Prostate gland (tissue), 2 donors: ENCODE measurements around the gene FAM43B. TPM values are rescaled to one million over a fixed set of nuclear protein-coding genes. Genes with fewer than 3 reads are reported as not detected.

Experiments used
- DNase-seq: peaks from one replicate; pipeline ENCODE4 v3.0.0-alpha.2; 2019; ENCODE audit warnings: low spot score
- H3K27ac ChIP-seq, 2 donors: fragments of 200-600 bp; sonication (generic); 2 replicates each; pipeline ENCODE4 v1.5.1; 2017 to 2019
- H3K27me3 ChIP-seq: fragments of 200-600 bp; sonication (generic); replicated peaks from 2 replicates; pipeline ENCODE4 v1.5.1; 2019; ENCODE audit not compliant: insufficient read depth
- H3K36me3 ChIP-seq, 2 donors: fragments of 200-600 bp; sonication (generic); 1 replicate in 1 of 2; 2 replicates in 1 of 2; pipeline versions ENCODE4 v1.5.1 to v1.8.1; 2017 to 2019
- H3K4me1 ChIP-seq: fragments of 200-600 bp; sonication (generic); replicated peaks from 2 replicates; pipeline ENCODE4 v1.5.1; 2019
- H3K4me3 ChIP-seq, 2 donors: fragments of 200-600 bp; sonication (generic); 2 replicates each; pipeline ENCODE4 v1.5.1; 2017 to 2019
- H3K9me3 ChIP-seq: fragments of 200-600 bp; sonication (generic); 2 replicates; pipeline ENCODE4 v1.5.1; 2017
- POLR2A ChIP-seq: fragments of 450-650 bp; IDR thresholded peaks from one replicate; pipeline ENCODE4 v1.6.1; 2016; ENCODE audit warnings: antibody characterized with exemption, mild to moderate bottlenecking
- POLR2AphosphoS5 ChIP-seq: sonication (generic); formaldehyde crosslinking; IDR thresholded peaks from one replicate; pipeline ENCODE4 v1.6.1; 2017; ENCODE audit warnings: antibody characterized with exemption
- WGBS: methylation state at CpG from one replicate; pipeline ENCODE4 v1.1.5; 2018; 5-methylcytosine and 5-hydroxymethylcytosine counted together
- intact Hi-C: fragments of 100-400 bp; cut with DNase I; formaldehyde crosslinking; loops from one replicate; pipeline ENCODE4 v1.14.2; 2022
- total RNA-seq, 2 donors: library from RNA; depleted of rRNA; stranded (reverse); fragments of >200 nt; gene quantifications; one replicate each; pipeline ENCODE4 v1.1.0, GENCODE V29; 2016
- TF ChIP-seq, protein P1 (sequence below), 4 experiments: fragments of 200-600 bp in 2 of 4; fragments of 450-650 bp in 2 of 4; sonication (generic) in 2 of 4; IDR thresholded peaks; 1 replicate in 3 of 4; 2 replicates in 1 of 4; pipeline ENCODE4 v1.5.1; 2016 to 2019; ENCODE audit warnings: antibody characterized with exemption in 4 of 4, mild to moderate bottlenecking in 2 of 4, moderate library complexity in 2 of 4

FAM43B gene
- under 1 TPM; 0.68 to 0.85 TPM for total RNA-seq

- Histone ChIP-seq H3K9me3 (no peaks in the 10 kb centered on the region), H3K27ac (no peak within 1 kb of the TSS), H3K4me3 (peak within 1 kb of the TSS; percentile 8 to 23), H3K36me3 (no peaks in the 10 kb centered on the region), H3K27me3 (peaks cover 28% of the 10 kb centered on the region), H3K4me1 (peaks cover 4% of the 10 kb centered on the region)
- DNase-seq: no peak
- no peak for TF ChIP-seq POLR2A
- TF ChIP-seq, protein P1, sequence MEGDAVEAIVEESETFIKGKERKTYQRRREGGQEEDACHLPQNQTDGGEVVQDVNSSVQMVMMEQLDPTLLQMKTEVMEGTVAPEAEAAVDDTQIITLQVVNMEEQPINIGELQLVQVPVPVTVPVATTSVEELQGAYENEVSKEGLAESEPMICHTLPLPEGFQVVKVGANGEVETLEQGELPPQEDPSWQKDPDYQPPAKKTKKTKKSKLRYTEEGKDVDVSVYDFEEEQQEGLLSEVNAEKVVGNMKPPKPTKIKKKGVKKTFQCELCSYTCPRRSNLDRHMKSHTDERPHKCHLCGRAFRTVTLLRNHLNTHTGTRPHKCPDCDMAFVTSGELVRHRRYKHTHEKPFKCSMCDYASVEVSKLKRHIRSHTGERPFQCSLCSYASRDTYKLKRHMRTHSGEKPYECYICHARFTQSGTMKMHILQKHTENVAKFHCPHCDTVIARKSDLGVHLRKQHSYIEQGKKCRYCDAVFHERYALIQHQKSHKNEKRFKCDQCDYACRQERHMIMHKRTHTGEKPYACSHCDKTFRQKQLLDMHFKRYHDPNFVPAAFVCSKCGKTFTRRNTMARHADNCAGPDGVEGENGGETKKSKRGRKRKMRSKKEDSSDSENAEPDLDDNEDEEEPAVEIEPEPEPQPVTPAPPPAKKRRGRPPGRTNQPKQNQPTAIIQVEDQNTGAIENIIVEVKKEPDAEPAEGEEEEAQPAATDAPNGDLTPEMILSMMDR (IDR thresholded peaks at IDR 0.05): no peak
- no peak for TF ChIP-seq POLR2AphosphoS5
- 1% methylated on average over 47 of the region's 47 CpGs for WGBS
- intact Hi-C loops: no loop called here
Measured at GRCh38 chr1:20551945-20552727, at the start of gene FAM43B. Gene FAM43B, plus strand, starts transcription at chr1:20552573. Its CDS starts 401 bp downstream, at chr1:20552974.

DNA sequence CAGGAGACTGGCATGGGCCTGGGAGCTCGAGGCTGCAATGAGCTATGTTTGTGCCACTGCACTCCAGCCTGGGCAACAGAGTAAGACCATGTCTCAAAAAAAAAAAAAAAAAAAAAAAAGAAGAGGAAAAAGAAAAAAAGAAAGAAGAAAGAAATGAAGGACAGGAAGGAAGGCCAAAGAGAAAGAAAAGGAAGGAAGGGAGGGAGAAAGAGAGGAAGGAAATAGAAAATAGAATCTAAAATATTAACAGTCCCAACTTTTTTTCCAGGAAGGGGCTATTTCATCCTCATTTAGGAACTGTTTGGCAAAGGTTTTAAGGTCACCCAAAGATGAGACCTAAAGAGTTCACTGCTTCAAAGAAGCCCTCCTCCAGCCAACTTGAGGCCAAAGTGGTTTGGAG, 46.9 kb upstream of the FAM43B start:
- Histone ChIP-seq H3K27me3 (no peaks in the 10 kb centered on the region), H3K9me3 (no peaks in the 10 kb centered on the region), H3K36me3 (peaks cover 9 to 13% of the 10 kb centered on the region in 2 donors), H3K4me1 (peaks cover 7% of the 10 kb centered on the region), H3K27ac (no peak overlapping the region), H3K4me3 (no peak overlapping the region)
- intact Hi-C loops: no loop called here
- TF ChIP-seq, protein P1 (IDR thresholded peaks at IDR 0.05): no peak
- TF ChIP-seq POLR2A (no peak), POLR2AphosphoS5 (no peak)
- DNase-seq: no peak
- WGBS: 95% methylated on average over 1 of the region's 1 CpG

DNA sequence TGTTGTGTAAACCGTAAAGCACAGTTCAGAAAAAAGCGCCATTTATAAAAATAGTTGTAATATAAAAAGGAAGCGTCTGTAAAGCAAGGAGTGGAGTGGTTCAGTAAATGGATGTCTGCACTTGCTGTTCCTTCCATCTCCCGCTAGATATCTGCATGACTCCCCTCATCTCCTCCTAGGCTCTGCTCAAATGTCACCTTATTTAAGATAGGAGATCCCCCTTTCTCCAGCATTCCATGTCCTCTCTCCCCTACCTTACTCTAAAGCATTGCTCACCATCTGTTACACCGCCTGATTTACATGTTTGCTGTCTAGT, 45.2 kb upstream of the FAM43B start:
- intact Hi-C loops: no loop called here
- DNase-seq: no peak
- Histone ChIP-seq H3K36me3 (no peaks in the 10 kb centered on the region), H3K9me3 (no peaks in the 10 kb centered on the region), H3K4me1 (peaks cover 7% of the 10 kb centered on the region), H3K27me3 (no peaks in the 10 kb centered on the region), H3K4me3 (peak overlapping the region; percentile 70 to 80), H3K27ac (no peak overlapping the region)
- 22% methylated on average over 5 of the region's 5 CpGs for WGBS
- TF ChIP-seq POLR2AphosphoS5 (no peak), POLR2A (no peak)
- TF ChIP-seq, protein P1 (IDR thresholded peaks at IDR 0.05): no peak

DNA sequence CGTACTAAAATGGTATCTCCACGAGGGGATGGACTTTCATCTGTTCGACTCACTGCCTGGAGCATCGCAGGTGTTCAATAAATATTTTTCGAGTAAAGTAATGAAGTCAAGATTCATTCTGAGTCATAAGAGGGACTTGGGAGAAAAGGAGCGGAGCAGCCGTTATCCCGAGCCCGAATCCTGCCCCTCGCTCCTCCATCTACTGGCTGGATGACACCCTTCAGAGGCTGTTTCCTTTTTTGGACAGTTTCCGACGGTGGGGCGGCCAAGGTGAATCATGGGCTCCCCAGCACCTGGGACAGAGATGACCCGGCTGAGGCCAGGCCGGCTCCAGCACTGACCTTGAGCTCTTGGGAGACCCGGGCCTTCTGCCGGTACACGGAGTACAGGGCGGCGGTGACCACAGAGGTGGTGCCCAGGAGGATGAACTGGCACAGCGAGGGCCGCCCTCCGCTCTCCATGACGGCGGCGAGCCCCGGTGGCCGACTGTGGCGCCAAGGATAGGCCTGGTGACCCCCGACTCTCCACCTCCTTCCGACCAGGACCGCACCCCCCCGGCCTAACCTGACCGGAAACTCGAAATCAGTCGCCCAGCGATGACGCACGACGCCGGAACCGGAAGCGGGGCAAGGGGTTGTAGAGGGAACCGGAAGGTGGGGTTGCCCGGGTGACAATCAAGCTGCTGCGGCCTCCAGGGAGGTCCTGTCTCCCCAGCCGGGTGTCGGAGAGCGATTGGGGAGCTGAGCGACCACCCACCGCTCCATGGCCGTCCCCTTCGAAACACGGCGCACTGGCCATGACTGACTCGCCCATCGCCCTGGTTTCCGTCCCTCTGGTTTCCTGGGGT, 44.6 kb upstream of the FAM43B start, which contains the start of gene MUL1:
TSS of gene MUL1 (minus strand) at position 588 of the 847 bp plus-strand sequence. CDS start at position 461, 127 bp downstream.
- H3K4me1 ChIP-seq: peaks cover 7% of the 10 kb centered on the region
- H3K27me3 ChIP-seq: no peaks in the 10 kb centered on the region
- no peaks in the 10 kb centered on the region for H3K9me3 ChIP-seq
- peak; percentile 87 for DNase-seq
- peak within 1 kb of the TSS; percentile 70 to 80 for H3K4me3 ChIP-seq
- H3K27ac ChIP-seq: peak within 1 kb of the TSS; percentile 74 to 76
- 1% methylated on average over 51 of the region's 58 CpGs for WGBS
- TF ChIP-seq POLR2A (peak; percentile 39), POLR2AphosphoS5 (peak; percentile 99)
- TF ChIP-seq, protein P1 (IDR thresholded peaks at IDR 0.05): no peak
- H3K36me3 ChIP-seq: no peaks in the 10 kb centered on the region
- intact Hi-C loops: no loop called here
